ENCODE measurements around the gene SCN2A.

The SCN2A gene

DNA sequence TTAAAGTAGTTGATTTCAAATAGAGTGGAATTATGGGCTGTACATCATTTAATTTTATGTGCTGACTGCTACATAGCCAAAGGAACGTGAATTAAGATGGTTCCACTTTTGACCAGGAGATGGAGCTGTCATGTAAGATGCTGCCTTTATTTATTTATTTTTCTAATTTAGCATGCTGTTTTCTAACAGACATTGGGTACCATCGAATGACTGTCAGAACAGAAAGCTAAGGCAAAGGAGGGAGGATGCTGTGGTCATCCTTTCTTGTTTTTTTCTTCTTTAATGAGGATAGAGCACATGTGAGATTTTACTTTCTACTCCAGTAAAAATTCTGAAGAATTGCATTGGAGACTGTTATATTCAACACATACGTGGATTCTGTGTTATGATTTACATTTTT is at the start of gene SCN2A:
Gene SCN2A (plus strand): TSS at position 185 of the 400 bp plus-strand sequence. CDS start 56,410 bp downstream, outside the sequence.
- no peaks in the 10 kb centered on the region for H3K4me1 Mint-ChIP-seq (ENCODE audit: low read depth)

GRCh38 chr2:165191096-165191728 is 48.0 kb upstream of the SCN2A start:
- no peaks in the 10 kb centered on the region for H3K27me3 Mint-ChIP-seq (ENCODE audit: low read depth)
- no peaks in the 10 kb centered on the region for H3K36me3 Mint-ChIP-seq (ENCODE audit: low read depth)
- no peaks in the 10 kb centered on the region for H3K4me1 Mint-ChIP-seq (ENCODE audit: low read depth)
- H3K4me3 Mint-ChIP-seq, result no peak overlapping the region
- no peaks in the 10 kb centered on the region for H3K9me3 Mint-ChIP-seq
- no peak overlapping the region for H3K27ac Mint-ChIP-seq

More for the DNA sequence above, at the start of gene SCN2A:
- H3K9me3 Mint-ChIP-seq, result no peaks in the 10 kb centered on the region
- H3K27ac Mint-ChIP-seq, result no peak within 1 kb of the TSS
- H3K27me3 Mint-ChIP-seq (ENCODE audit: low read depth), result no peaks in the 10 kb centered on the region
- H3K36me3 Mint-ChIP-seq (ENCODE audit: low read depth), result no peaks in the 10 kb centered on the region
- H3K4me3 Mint-ChIP-seq, result no peak within 1 kb of the TSS

DNA sequence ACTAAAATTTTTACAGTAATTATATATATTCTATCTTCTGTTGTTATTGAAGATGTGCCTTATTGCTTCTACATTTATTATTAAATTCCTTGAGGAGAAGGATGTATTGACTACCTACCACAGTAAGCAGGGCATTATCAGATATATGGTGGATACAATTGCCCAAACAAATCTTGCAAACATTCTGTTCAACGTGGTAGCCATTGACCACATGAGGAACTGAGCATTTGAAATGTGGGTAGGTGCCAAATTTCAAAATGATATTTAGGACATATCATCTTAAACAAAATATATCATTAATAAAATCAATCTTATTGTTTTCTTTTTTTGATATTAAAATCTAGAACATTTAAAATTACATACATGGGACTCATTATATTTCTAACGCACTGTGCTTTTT is 46.5 kb upstream of the SCN2A start:
- Mint-ChIP-seq H3K4me1 (ENCODE audit: low read depth) (no peaks in the 10 kb centered on the region), H3K4me3 (no peak overlapping the region), H3K9me3 (no peaks in the 10 kb centered on the region), H3K27ac (no peak overlapping the region), H3K27me3 (ENCODE audit: low read depth) (no peaks in the 10 kb centered on the region), H3K36me3 (ENCODE audit: low read depth) (no peaks in the 10 kb centered on the region)

DNA sequence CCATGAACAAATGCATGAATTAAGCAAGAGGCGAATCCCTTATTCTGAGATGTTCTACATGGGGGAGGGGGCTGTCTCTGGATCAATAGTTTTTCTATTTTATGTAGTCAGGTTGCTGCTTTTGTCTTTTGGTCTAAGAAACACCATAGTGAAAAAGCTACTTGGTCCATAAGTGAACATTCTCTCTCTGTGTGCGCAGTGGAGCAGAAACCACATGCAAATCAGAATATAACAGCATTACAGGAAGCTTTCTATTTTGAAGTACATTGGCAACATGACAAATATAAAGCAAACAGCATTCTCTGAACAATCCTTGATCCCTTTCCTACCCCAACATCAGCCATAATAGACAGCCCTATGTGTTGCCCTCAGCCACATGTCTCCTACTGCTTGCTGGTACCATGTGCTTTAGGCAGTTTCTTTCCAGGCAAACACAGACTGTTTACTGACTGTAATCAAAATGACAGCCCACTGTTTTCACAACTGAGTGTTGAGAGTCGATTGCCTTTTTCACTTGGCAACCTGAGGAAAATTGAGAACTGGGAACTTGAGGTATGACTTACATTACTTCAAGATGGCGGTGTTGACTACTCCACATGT is 45.9 kb upstream of the SCN2A start:
- Mint-ChIP-seq H3K4me3 (no peak overlapping the region), H3K27me3 (ENCODE audit: low read depth) (no peaks in the 10 kb centered on the region), H3K36me3 (ENCODE audit: low read depth) (no peaks in the 10 kb centered on the region), H3K27ac (no peak overlapping the region), H3K9me3 (no peaks in the 10 kb centered on the region), H3K4me1 (ENCODE audit: low read depth) (no peaks in the 10 kb centered on the region)

GRCh38 chr2:165196411-165196810 is 42.8 kb upstream of the SCN2A start:
- no peak overlapping the region for H3K27ac Mint-ChIP-seq
- no peaks in the 10 kb centered on the region for H3K4me1 Mint-ChIP-seq (ENCODE audit: low read depth)
- H3K9me3 Mint-ChIP-seq, result no peaks in the 10 kb centered on the region
- H3K27me3 Mint-ChIP-seq (ENCODE audit: low read depth), result no peaks in the 10 kb centered on the region
- H3K4me3 Mint-ChIP-seq, result no peak overlapping the region
- no peaks in the 10 kb centered on the region for H3K36me3 Mint-ChIP-seq (ENCODE audit: low read depth)

GRCh38 chr2:165197346-165197745 is 41.9 kb upstream of the SCN2A start:
- Mint-ChIP-seq H3K4me1 (ENCODE audit: low read depth) (no peaks in the 10 kb centered on the region), H3K9me3 (no peaks in the 10 kb centered on the region), H3K4me3 (no peak overlapping the region), H3K36me3 (ENCODE audit: low read depth) (no peaks in the 10 kb centered on the region), H3K27me3 (ENCODE audit: low read depth) (no peaks in the 10 kb centered on the region), H3K27ac (no peak overlapping the region)

DNA sequence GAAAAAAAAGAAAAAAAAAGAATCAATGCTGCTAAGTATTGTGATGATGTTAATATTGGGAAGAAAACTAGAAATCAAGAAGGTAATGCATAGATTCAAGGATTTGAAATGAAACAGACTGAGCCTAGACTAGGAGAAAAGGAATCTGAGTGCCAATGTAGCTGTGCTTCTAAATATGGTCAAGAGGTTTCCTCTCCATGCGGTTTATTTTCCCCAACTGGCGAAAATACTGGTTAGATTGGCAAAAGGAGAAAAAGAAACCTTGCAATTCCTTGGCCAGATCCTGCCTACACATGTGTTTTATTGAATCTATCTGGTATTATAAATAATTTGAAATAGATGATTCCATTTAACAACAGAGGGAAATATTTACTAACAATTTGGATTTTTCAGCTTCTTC is 41.0 kb upstream of the SCN2A start:
- Mint-ChIP-seq H3K4me3 (no peak overlapping the region), H3K27ac (no peak overlapping the region), H3K4me1 (ENCODE audit: low read depth) (no peaks in the 10 kb centered on the region)

DNA sequence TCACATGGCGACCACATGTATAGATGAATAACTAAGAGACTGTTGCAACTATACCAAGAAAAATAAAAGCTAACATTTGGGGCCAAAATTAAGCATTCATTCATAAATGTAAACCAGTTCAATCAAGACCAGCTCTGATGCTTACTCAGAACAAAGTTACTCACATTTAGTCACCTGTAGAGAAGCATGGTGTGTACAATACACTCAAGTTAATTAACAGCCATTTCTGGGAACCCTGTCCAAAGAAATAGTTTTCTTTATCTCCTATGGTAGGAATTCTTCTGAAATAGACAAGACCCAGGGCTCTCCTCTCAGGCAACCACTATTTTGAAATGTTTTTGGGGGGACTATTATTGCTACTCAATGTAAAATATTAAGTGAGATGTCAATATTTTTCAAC is 37.0 kb upstream of the SCN2A start:
- Mint-ChIP-seq H3K9me3 (no peaks in the 10 kb centered on the region), H3K36me3 (ENCODE audit: low read depth) (no peaks in the 10 kb centered on the region), H3K27ac (no peak overlapping the region), H3K27me3 (ENCODE audit: low read depth) (no peaks in the 10 kb centered on the region), H3K4me3 (no peak overlapping the region), H3K4me1 (ENCODE audit: low read depth) (peaks cover 3% of the 10 kb centered on the region)

More for the DNA sequence above, 41.0 kb upstream of the SCN2A start:
- H3K36me3 Mint-ChIP-seq (ENCODE audit: low read depth), result no peaks in the 10 kb centered on the region
- H3K27me3 Mint-ChIP-seq (ENCODE audit: low read depth), result no peaks in the 10 kb centered on the region
- no peaks in the 10 kb centered on the region for H3K9me3 Mint-ChIP-seq

DNA sequence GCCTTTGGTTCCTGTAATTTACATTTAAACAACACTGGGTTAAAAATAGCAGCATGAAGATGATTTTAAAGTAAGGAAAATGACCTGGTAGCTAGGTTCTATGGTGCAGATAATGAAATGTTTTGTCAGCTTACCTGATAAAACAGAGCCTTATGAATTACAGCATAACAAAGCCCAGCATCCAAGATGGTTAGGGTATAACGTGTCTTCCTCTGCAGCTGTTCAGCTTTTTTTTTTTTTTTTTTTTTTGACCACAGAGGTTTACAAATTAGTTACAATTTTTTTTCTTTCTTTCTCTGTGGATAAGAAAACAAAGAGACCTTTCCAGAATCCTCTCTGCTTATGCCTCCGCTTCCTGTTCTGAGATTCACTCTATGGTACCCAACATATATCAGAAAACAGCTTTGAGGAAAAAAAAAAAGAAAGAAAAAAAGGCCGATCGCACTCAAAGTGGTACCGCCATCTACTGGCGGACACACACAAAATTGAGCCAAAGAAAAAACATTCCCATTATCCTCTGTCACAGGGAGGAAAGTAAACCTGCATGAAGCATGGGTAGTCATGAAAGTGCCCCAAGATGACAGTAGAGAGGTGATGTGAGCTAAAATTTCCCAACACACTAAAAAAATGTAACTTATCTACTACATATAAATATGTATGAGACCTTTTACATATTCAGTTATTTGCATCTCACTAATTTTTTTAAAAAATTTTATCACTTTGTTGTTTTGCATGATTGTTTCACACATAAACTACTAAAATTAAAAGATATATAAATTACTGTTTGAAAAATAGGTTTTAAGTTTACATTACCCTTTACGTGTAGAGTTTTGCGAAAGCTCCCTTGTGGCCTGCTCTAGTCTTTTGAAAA is 35.3 kb upstream of the SCN2A start, which contains the start of gene SCN3A:
Gene SCN3A (minus strand): TSS at position 362 of the 871 bp plus-strand sequence. CDS start 27,656 bp downstream, outside the sequence.
- Mint-ChIP-seq H3K36me3 (ENCODE audit: low read depth) (no peaks in the 10 kb centered on the region), H3K27ac (no peak within 1 kb of the TSS), H3K27me3 (ENCODE audit: low read depth) (no peaks in the 10 kb centered on the region), H3K9me3 (no peaks in the 10 kb centered on the region), H3K4me3 (no peak within 1 kb of the TSS), H3K4me1 (ENCODE audit: low read depth) (peaks cover 3% of the 10 kb centered on the region)

- H3K4me3 Mint-ChIP-seq, result no peak overlapping the region
- H3K9me3 Mint-ChIP-seq, result no peaks in the 10 kb centered on the region
- no peaks in the 10 kb centered on the region for H3K36me3 Mint-ChIP-seq (ENCODE audit: low read depth)
- H3K4me1 Mint-ChIP-seq (ENCODE audit: low read depth), result peaks cover 3% of the 10 kb centered on the region
- H3K27me3 Mint-ChIP-seq (ENCODE audit: low read depth), result no peaks in the 10 kb centered on the region
- H3K27ac Mint-ChIP-seq, result no peak overlapping the region
Measured at GRCh38 chr2:165205865-165206264, 33.3 kb upstream of the SCN2A start.

DNA sequence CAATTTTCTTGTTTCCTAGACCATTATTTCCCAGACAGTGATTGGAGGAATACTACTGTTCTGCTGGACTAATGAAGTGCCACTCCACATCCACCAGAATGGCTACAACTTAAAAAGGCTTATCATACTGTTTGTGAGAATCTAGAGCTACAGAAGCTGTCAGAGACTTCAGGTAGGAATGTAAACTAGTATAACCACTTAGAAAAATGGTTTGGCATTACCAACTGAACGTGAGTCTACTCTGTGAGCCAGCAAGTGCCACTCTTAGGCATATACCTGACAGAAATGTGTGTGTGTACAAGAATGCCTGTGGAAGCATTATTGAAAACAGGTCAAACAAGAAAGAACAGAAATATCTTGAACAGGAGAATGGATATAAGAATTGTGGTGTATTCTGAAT is 31.1 kb upstream of the SCN2A start:
- no peaks in the 10 kb centered on the region for H3K27me3 Mint-ChIP-seq (ENCODE audit: low read depth)
- no peaks in the 10 kb centered on the region for H3K36me3 Mint-ChIP-seq (ENCODE audit: low read depth)
- peaks cover 3% of the 10 kb centered on the region for H3K4me1 Mint-ChIP-seq (ENCODE audit: low read depth)
- H3K4me3 Mint-ChIP-seq, result no peak overlapping the region
- H3K9me3 Mint-ChIP-seq, result no peaks in the 10 kb centered on the region
- H3K27ac Mint-ChIP-seq, result no peak overlapping the region

GRCh38 chr2:165214093-165214492 is 25.1 kb upstream of the SCN2A start:
- no peak overlapping the region for H3K4me3 Mint-ChIP-seq
- no peaks in the 10 kb centered on the region for H3K36me3 Mint-ChIP-seq (ENCODE audit: low read depth)
- no peak overlapping the region for H3K27ac Mint-ChIP-seq
- H3K9me3 Mint-ChIP-seq, result no peaks in the 10 kb centered on the region
- H3K27me3 Mint-ChIP-seq (ENCODE audit: low read depth), result no peaks in the 10 kb centered on the region
- no peaks in the 10 kb centered on the region for H3K4me1 Mint-ChIP-seq (ENCODE audit: low read depth)

- no peak overlapping the region for H3K4me3 Mint-ChIP-seq
- no peaks in the 10 kb centered on the region for H3K9me3 Mint-ChIP-seq
- no peak overlapping the region for H3K27ac Mint-ChIP-seq
- no peaks in the 10 kb centered on the region for H3K27me3 Mint-ChIP-seq (ENCODE audit: low read depth)
- H3K36me3 Mint-ChIP-seq (ENCODE audit: low read depth), result no peaks in the 10 kb centered on the region
- no peaks in the 10 kb centered on the region for H3K4me1 Mint-ChIP-seq (ENCODE audit: low read depth)
Measured at GRCh38 chr2:165219481-165219880, 19.7 kb upstream of the SCN2A start.

- Mint-ChIP-seq H3K27me3 (ENCODE audit: low read depth) (no peaks in the 10 kb centered on the region), H3K4me3 (no peak overlapping the region), H3K27ac (no peak overlapping the region), H3K4me1 (ENCODE audit: low read depth) (no peaks in the 10 kb centered on the region), H3K36me3 (ENCODE audit: low read depth) (no peaks in the 10 kb centered on the region), H3K9me3 (no peaks in the 10 kb centered on the region)
Measured at GRCh38 chr2:165224941-165225340, 14.3 kb upstream of the SCN2A start.

DNA sequence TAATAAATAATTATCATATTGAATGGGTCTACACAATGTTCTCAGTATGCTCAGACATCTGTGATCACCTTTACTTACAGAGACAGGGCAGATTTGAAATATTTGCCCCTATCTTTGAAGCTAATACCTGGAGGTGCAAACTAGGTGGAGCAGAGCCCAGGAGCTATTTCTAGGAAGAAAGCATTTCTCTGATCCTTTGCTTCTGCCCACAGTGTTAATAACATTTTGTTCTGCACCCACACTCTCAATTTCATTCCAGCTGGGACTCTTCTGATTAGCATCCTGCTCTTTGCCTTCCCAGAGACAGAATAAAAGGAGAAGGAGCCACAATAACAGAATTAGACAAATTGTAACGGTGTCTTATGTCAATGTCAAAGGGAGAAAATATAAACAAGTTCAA is 11.6 kb upstream of the SCN2A start:
- Mint-ChIP-seq H3K4me3 (no peak overlapping the region), H3K27ac (no peak overlapping the region), H3K27me3 (ENCODE audit: low read depth) (no peaks in the 10 kb centered on the region), H3K36me3 (ENCODE audit: low read depth) (no peaks in the 10 kb centered on the region), H3K4me1 (ENCODE audit: low read depth) (no peaks in the 10 kb centered on the region), H3K9me3 (no peaks in the 10 kb centered on the region)
